Measurements from ENCODE around the gene MEI4.

Gene MEI4

GRCh38 chr6:77778527-77778926 is 125.7 kb downstream of the MEI4 start:
- H3K4me3 ChIP-seq (ENCODE audit: low read length), result no peak overlapping the region
- no peaks in the 10 kb centered on the region for H3K9me2 ChIP-seq (replicated peaks; ENCODE audit: insufficient read depth, low read length)
- no peaks in the 10 kb centered on the region for H3K9me3 ChIP-seq (replicated peaks; ENCODE audit: insufficient read depth, low read length)
- H3K27me3 ChIP-seq (replicated peaks; ENCODE audit: insufficient read depth, low read length), result no peaks in the 10 kb centered on the region
- H3K4me2 ChIP-seq (ENCODE audit: low read depth, low read length), result no peak overlapping the region
- DNase-seq, result no peak
- no peak overlapping the region for H2AFZ ChIP-seq (ENCODE audit: low read length)
- H3F3A ChIP-seq (ENCODE audit: insufficient read depth, low read length), result no peaks in the 10 kb centered on the region
- H3K27ac ChIP-seq (ENCODE audit: low read length), result no peak overlapping the region
- no peak overlapping the region for H3K9ac ChIP-seq (ENCODE audit: low read length)
- H3K36me3 ChIP-seq (replicated peaks; ENCODE audit: insufficient read depth, low read length), result no peaks in the 10 kb centered on the region
- TF ChIP-seq EZH2phosphoT487 (IDR thresholded peaks at IDR 0.05; ENCODE audit: low read length) (no peak), CTCF (IDR thresholded peaks at IDR 0.05; ENCODE audit: low read length) (no peak), EZH2 (optimal IDR thresholded peaks at IDR 0.05; ENCODE audit: low read depth, low read length) (no peak)
- no peaks in the 10 kb centered on the region for H4K20me1 ChIP-seq (ENCODE audit: insufficient read depth, low read length)
- H3K79me2 ChIP-seq (ENCODE audit: low read length), result no peaks in the 10 kb centered on the region
- no peaks in the 10 kb centered on the region for H3K4me1 ChIP-seq (ENCODE audit: low read length)

GRCh38 chr6:77786935-77787629 is 134.2 kb downstream of the MEI4 start:
- Histone ChIP-seq H3K9ac (ENCODE audit: low read length) (no peak overlapping the region), H3K4me1 (ENCODE audit: low read length) (no peaks in the 10 kb centered on the region), H3K4me2 (ENCODE audit: low read depth, low read length) (no peak overlapping the region), H3K36me3 (replicated peaks; ENCODE audit: insufficient read depth, low read length) (no peaks in the 10 kb centered on the region), H3K27me3 (replicated peaks; ENCODE audit: insufficient read depth, low read length) (no peaks in the 10 kb centered on the region), H3F3A (ENCODE audit: insufficient read depth, low read length) (no peaks in the 10 kb centered on the region), H3K79me2 (ENCODE audit: low read length) (no peaks in the 10 kb centered on the region), H3K4me3 (ENCODE audit: low read length) (no peak overlapping the region), H2AFZ (ENCODE audit: low read length) (no peak overlapping the region), H3K27ac (ENCODE audit: low read length) (no peak overlapping the region), H4K20me1 (ENCODE audit: insufficient read depth, low read length) (no peaks in the 10 kb centered on the region), H3K9me2 (replicated peaks; ENCODE audit: insufficient read depth, low read length) (no peaks in the 10 kb centered on the region), H3K9me3 (replicated peaks; ENCODE audit: insufficient read depth, low read length) (no peaks in the 10 kb centered on the region)
- DNase-seq, result no peak
- no peak for TF ChIP-seq CTCF (IDR thresholded peaks at IDR 0.05; ENCODE audit: low read length)
- no peak for TF ChIP-seq EZH2phosphoT487 (IDR thresholded peaks at IDR 0.05; ENCODE audit: low read length)

GRCh38 chr6:77796824-77797809 is 144.3 kb downstream of the MEI4 start:
- no peaks in the 10 kb centered on the region for H3K27me3 ChIP-seq (replicated peaks; ENCODE audit: insufficient read depth, low read length)
- H3K79me2 ChIP-seq (ENCODE audit: low read length), result no peaks in the 10 kb centered on the region
- H3K9me2 ChIP-seq (replicated peaks; ENCODE audit: insufficient read depth, low read length), result no peaks in the 10 kb centered on the region
- no peak for DNase-seq
- H2AFZ ChIP-seq (ENCODE audit: low read length), result no peak overlapping the region
- no peak overlapping the region for H3K4me2 ChIP-seq (ENCODE audit: low read depth, low read length)
- TF ChIP-seq EZH2phosphoT487 (IDR thresholded peaks at IDR 0.05; ENCODE audit: low read length) (no peak), CTCF (IDR thresholded peaks at IDR 0.05; ENCODE audit: low read length) (no peak), EZH2 (optimal IDR thresholded peaks at IDR 0.05; ENCODE audit: low read depth, low read length) (no peak)
- H3K4me3 ChIP-seq (ENCODE audit: low read length), result no peak overlapping the region
- no peaks in the 10 kb centered on the region for H3K36me3 ChIP-seq (replicated peaks; ENCODE audit: insufficient read depth, low read length)
- H3K27ac ChIP-seq (ENCODE audit: low read length), result no peak overlapping the region
- no peak overlapping the region for H3K9ac ChIP-seq (ENCODE audit: low read length)
- no peaks in the 10 kb centered on the region for H3F3A ChIP-seq (ENCODE audit: insufficient read depth, low read length)
- H4K20me1 ChIP-seq (ENCODE audit: insufficient read depth, low read length), result no peaks in the 10 kb centered on the region
- H3K4me1 ChIP-seq (ENCODE audit: low read length), result no peaks in the 10 kb centered on the region
- H3K9me3 ChIP-seq (replicated peaks; ENCODE audit: insufficient read depth, low read length), result no peaks in the 10 kb centered on the region
